SK-N-MC (cell line): ENCODE measurements around the gene TRIM27.

Experiments
- EZH2 ChIP-seq: fragments of 200-600 bp; sonication (generic); IDR thresholded peaks from one replicate; pipeline ENCODE4 v1.6.1; 2017; ENCODE audit warnings: antibody characterized with exemption
- FOXP2 ChIP-seq: optimal IDR thresholded peaks from 2 replicates; pipeline ENCODE3; 2011; ENCODE audit warnings: mild to moderate bottlenecking, moderate library complexity; ENCODE audit not compliant: insufficient read depth; ENCODE audit errors: extremely low read length, control extremely low read depth
- POLR2AphosphoS5 ChIP-seq: IDR thresholded peaks from 2 replicates; pipeline ENCODE4 v1.6.1; 2012; ENCODE audit warnings: mild to moderate bottlenecking, low read depth, low read length, borderline replicate concordance

- TF ChIP-seq EZH2 (no peak), POLR2AphosphoS5 (peak; percentile 49; the same call in 1 of the 2 replicates), FOXP2 (no peak)
Observed at GRCh38 chr6:28948782-28949486, 25.1 kb upstream of the TRIM27 start.
